Activated naive CD4-positive, alpha-beta T cell treated with anti-CD3 and anti-CD28 coated beads, Interleukin-2, amount 10 ng/mL, durations not matched to agents 7 days and 5 days (primary cell): Measurements from ENCODE around the gene MSL2.
A peak's percentile ranks its signal among the peaks of the same experiment; 100 is the strongest.
"Not testable (repeated sequence)": the region's sequence is repeated elsewhere in the genome, so short reads cannot be mapped to it uniquely, and the experiment has no call there.

Experiments
- CTCF ChIA-PET: fragments of 350-600 bp; sonication (Branson Sonifier 250); formaldehyde crosslinking; loops from one replicate; lab custom pipeline; 2021; ENCODE audit warnings: antibody characterized with exemption; lab: Charles Lee
- DNase-seq: peaks from one replicate; pipeline ENCODE4 v3.0.0-alpha.2; 2020
- H3K27ac Mint-ChIP-seq: one replicate; pipeline ENCODE4 v1.8.0; 2021; ENCODE audit warnings: mild to moderate bottlenecking, moderate library complexity, mixed read lengths
- H3K27me3 Mint-ChIP-seq: one replicate; pipeline ENCODE4 v1.8.0; 2021; ENCODE audit warnings: mild to moderate bottlenecking, mixed read lengths
- H3K36me3 Mint-ChIP-seq: one replicate; pipeline ENCODE4 v1.8.0; 2021; ENCODE audit warnings: mixed read lengths
- H3K4me1 Mint-ChIP-seq: one replicate; pipeline ENCODE4 v1.8.0; 2021; ENCODE audit warnings: mixed read lengths
- H3K4me3 Mint-ChIP-seq: one replicate; pipeline ENCODE4 v1.8.0; 2021; ENCODE audit warnings: mild to moderate bottlenecking, moderate library complexity, mixed read lengths
- H3K9me3 Mint-ChIP-seq: one replicate; pipeline ENCODE4 v1.8.0; 2021; ENCODE audit warnings: mixed read lengths

Gene MSL2, protein sequence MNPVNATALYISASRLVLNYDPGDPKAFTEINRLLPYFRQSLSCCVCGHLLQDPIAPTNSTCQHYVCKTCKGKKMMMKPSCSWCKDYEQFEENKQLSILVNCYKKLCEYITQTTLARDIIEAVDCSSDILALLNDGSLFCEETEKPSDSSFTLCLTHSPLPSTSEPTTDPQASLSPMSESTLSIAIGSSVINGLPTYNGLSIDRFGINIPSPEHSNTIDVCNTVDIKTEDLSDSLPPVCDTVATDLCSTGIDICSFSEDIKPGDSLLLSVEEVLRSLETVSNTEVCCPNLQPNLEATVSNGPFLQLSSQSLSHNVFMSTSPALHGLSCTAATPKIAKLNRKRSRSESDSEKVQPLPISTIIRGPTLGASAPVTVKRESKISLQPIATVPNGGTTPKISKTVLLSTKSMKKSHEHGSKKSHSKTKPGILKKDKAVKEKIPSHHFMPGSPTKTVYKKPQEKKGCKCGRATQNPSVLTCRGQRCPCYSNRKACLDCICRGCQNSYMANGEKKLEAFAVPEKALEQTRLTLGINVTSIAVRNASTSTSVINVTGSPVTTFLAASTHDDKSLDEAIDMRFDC

DNA sequence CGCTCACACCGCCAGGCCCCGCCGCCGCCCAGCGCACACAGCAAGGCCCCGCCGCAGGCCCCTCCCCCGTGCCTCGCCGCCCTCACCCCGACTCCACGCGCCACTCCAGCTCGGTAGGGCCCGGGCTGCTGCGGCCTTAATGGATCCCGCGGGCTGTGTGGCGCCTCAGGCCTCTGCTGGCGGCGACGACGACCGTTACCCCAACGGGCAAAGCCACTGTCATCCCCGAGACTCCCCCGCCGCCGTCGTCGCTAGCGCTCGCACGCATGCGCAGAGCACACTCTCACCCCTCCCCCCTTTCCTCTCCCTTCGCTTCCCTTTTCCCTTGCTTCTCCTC lies at the start of gene MSL2:
Gene MSL2 (minus strand): TSS at position 272 of the 337 bp plus-strand sequence. CDS start 1,222 bp downstream, outside the sequence.
- peaks cover 5% of the 10 kb centered on the region for H3K9me3 Mint-ChIP-seq
- peak within 1 kb of the TSS; percentile 96 for H3K27ac Mint-ChIP-seq
- peaks cover 31% of the 10 kb centered on the region for H3K4me1 Mint-ChIP-seq
- H3K36me3 Mint-ChIP-seq, result peaks cover 35% of the 10 kb centered on the region
- H3K27me3 Mint-ChIP-seq, result peaks cover 10% of the 10 kb centered on the region
- CTCF ChIA-PET, result interaction anchor here (2.1 kb wide), 1 partner anchor 557 kb away, joined by 12 read pairs; the partner anchor contains the start of gene STAG1
- peak within 1 kb of the TSS; percentile 99 for H3K4me3 Mint-ChIP-seq
- no peak for DNase-seq

DNA sequence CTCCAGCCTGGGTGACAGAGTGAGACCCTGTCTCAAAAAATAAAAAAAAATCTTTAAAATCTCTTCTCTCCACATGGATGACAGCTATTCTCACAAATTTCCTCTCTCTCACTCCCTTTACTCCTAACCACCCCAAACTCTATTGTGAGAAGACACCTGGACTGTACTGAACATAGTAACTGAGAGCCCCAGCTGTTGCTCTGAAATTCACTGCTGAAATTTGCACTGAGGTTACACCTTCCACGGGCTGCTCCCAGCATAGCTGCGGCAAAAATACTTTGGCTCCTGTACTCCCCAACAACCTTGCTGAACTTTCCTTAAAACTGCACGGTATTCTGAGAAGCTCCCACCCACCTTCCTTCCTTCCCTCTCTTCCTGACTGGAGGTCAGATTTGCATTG lies 49.6 kb upstream of the MSL2 start:
- peaks cover 12% of the 10 kb centered on the region for H3K27me3 Mint-ChIP-seq
- CTCF ChIA-PET, result interaction anchor here (0.8 to 0.9 kb wide), 2 partner anchors 48 to 768 kb away, joined by 3 read pairs; no protein-coding TSS in a partner anchor
- H3K36me3 Mint-ChIP-seq, result no peaks in the 10 kb centered on the region

DNA sequence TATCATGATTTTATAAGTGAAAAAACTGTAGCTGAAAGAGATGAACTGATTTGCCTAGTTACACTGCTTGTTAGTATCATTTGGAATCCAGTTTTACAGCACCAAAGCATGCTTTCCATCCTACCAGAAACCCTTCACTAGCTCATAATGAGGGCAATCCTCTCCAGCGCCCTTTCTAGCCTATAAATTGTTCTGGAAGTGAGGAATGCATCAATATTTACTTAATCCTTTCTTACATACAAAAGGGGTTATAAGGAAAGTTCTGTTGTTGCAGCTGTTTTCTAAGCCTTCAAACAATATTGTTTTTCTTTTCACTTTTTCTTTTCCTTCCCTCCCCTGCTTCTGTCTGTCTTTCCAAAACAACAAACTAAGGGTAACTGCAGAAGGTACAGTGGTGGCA lies 43.0 kb upstream of the MSL2 start:
- no peak for DNase-seq

More for the DNA sequence above, 49.6 kb upstream of the MSL2 start:
- Mint-ChIP-seq H3K9me3 (no peaks in the 10 kb centered on the region), H3K4me3 (no peak overlapping the region), H3K27ac (no peak overlapping the region), H3K4me1 (peaks cover 9% of the 10 kb centered on the region)
- no peak for DNase-seq

DNA sequence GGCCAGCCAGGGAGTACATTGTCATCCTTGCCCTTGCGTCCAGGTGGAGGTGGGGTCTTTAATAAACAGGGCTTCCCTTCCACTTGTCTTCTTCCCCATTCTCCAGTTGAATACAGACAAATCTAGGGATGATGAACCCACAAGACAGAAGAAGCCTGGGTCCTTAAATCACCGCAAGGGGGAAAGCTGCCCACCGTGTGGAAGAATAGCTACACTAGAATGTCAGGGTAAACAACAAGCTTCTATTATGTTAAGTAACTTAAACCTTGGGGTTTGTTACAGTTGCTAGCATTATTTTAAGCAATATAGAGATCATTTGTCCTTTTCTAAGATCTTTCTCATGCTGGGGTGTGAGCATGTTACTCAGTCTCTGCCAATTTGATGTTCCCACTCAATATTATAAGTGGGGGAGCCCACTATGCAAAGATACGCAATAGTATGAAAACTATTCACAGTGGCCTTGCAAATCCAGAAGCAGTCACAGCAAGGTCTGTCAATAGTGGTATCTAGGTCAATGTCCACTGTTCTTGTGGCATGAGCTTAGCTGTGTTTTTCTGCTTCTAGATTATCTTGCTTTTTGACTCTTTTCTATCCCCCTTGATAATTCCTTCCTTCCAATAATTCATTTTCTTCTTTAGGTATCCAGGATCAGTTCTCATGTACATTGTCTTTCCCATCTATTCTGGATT lies 42.0 kb upstream of the MSL2 start:
- Mint-ChIP-seq H3K27ac (no peak overlapping the region), H3K27me3 (peaks cover 24% of the 10 kb centered on the region), H3K4me1 (no peaks in the 10 kb centered on the region), H3K4me3 (no peak overlapping the region), H3K36me3 (no peaks in the 10 kb centered on the region), H3K9me3 (no peaks in the 10 kb centered on the region)
- CTCF ChIA-PET, result no interaction called here
- no peak for DNase-seq

More for the DNA sequence above, 43.0 kb upstream of the MSL2 start:
- Mint-ChIP-seq H3K9me3 (no peaks in the 10 kb centered on the region), H3K4me1 (no peaks in the 10 kb centered on the region), H3K27ac (no peak overlapping the region), H3K4me3 (no peak overlapping the region), H3K27me3 (peaks cover 24% of the 10 kb centered on the region), H3K36me3 (no peaks in the 10 kb centered on the region)
- CTCF ChIA-PET, result no interaction called here

DNA sequence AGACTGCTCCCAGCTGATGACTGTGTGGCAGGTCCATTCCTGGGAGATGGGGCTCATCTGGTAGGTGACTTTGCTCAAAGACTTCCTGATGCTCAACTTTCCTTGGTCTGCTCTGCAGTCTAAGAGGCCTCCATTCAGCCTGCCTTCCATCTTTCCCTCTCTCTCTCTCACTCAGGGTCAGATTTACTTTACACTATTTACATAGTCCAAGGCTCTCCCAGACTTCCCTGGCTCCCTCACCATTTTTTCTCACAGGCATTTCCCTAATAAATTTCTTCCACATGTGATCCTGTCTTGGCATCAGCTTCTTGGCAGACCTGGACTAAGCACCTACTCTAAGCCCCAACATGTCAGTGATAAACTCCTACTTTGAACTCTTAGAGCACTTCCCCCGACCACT lies 41.0 kb upstream of the MSL2 start:
- H3K4me1 Mint-ChIP-seq, result no peaks in the 10 kb centered on the region

DNA sequence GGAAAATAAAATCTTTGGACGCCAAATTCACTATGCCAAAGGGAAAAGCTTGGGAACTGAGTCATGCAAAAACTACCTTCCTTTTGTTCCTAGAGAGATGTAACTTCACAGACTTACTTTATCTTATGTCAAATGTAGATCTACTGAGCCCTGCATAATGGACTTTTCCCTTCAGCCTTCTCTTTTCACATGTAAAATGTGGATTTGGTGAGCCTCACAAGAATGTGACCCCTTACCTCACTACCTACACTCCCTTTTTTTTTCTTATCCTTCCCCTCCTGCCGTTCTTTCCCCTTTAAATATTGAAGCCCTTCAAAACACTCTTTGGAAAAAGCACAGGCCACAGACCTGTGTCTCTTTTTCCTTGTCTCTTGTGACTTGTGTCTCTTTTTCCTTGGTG lies 40.0 kb upstream of the MSL2 start:
- no peaks in the 10 kb centered on the region for H3K9me3 Mint-ChIP-seq
- H3K27ac Mint-ChIP-seq, result no peak overlapping the region
- CTCF ChIA-PET, result no interaction called here
- no peaks in the 10 kb centered on the region for H3K36me3 Mint-ChIP-seq
- no peak for DNase-seq
- H3K4me1 Mint-ChIP-seq, result no peaks in the 10 kb centered on the region
- peaks cover 19% of the 10 kb centered on the region for H3K27me3 Mint-ChIP-seq
- no peak overlapping the region for H3K4me3 Mint-ChIP-seq

More for the DNA sequence above, 41.0 kb upstream of the MSL2 start:
- Mint-ChIP-seq H3K9me3 (no peaks in the 10 kb centered on the region), H3K4me3 (no peak overlapping the region), H3K36me3 (no peaks in the 10 kb centered on the region), H3K27ac (no peak overlapping the region), H3K27me3 (peaks cover 19% of the 10 kb centered on the region)
- no peak for DNase-seq
- CTCF ChIA-PET, result no interaction called here

DNA sequence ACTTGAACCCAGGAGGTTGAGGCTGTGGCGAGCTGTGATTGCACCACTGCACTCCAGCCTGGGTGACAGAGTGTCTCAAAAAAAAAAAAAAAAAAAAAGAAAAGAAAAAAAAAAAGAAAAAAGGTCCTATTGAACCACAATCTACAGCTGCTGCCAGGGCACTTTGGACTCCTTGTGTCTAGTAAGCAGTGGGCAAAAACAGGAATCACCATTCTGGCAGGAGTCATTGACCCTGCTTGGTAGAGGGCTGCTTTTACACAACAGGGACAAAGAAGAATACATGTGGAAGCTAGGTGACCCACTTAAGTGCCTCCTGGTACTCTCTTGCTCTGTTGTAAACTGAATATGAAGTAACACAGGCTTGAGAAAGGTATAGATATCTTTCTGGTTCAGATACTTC lies 39.4 kb upstream of the MSL2 start:
- CTCF ChIA-PET, result no interaction called here

DNA sequence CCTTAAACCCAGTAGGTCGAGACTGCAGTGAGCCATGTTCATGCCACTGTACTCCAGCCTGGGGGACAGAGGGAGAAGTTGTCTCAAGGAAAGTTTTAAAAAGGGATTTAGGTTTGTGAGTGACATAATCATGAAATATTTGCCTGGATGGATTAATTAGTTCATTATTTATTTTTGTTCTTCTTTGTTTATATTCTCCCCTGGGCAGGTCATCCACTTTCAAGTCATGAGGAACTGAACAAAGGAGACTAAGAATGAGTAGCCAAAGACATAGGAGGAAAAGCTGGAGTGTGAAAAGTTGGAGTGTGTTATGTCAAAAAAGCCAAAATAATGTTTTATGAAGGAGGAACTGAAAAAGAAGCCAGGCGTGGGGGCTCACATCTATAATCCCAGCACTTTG lies 36.3 kb upstream of the MSL2 start:
- no peak for DNase-seq
- H3K4me1 Mint-ChIP-seq, result no peaks in the 10 kb centered on the region
- peaks cover 7% of the 10 kb centered on the region for H3K27me3 Mint-ChIP-seq
- no peak overlapping the region for H3K27ac Mint-ChIP-seq
- no peak overlapping the region for H3K4me3 Mint-ChIP-seq
- H3K36me3 Mint-ChIP-seq, result no peaks in the 10 kb centered on the region
- CTCF ChIA-PET, result no interaction called here
- H3K9me3 Mint-ChIP-seq, result no peaks in the 10 kb centered on the region

More for the DNA sequence above, 39.4 kb upstream of the MSL2 start:
- no peak for DNase-seq
- no peak overlapping the region for H3K27ac Mint-ChIP-seq
- no peaks in the 10 kb centered on the region for H3K4me1 Mint-ChIP-seq
- no peak overlapping the region for H3K4me3 Mint-ChIP-seq
- no peaks in the 10 kb centered on the region for H3K36me3 Mint-ChIP-seq
- peaks cover 14% of the 10 kb centered on the region for H3K27me3 Mint-ChIP-seq
- no peaks in the 10 kb centered on the region for H3K9me3 Mint-ChIP-seq

DNA sequence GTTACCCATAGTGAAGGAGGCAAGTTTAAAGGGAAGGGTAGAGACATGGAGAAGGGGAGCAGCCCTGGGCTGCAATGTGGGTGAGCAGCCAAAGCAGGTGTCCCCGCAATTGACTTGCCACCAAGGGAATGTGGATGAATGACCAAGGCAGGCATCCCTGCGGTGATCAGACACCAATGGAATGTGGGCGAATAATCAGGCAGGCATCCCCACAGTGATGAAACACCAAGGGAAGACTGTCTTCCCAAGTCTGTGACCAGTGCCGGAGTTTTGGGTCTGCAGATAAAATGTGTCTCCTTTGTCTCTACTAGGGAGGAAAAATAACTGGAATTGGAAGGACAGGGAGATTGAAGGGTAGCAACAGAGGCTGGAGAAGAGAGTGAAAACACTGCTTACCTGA lies 26.6 kb upstream of the MSL2 start:
- DNase-seq, CTCF ChIA-PET, H3K36me3 Mint-ChIP-seq: not testable (repeated sequence)

DNA sequence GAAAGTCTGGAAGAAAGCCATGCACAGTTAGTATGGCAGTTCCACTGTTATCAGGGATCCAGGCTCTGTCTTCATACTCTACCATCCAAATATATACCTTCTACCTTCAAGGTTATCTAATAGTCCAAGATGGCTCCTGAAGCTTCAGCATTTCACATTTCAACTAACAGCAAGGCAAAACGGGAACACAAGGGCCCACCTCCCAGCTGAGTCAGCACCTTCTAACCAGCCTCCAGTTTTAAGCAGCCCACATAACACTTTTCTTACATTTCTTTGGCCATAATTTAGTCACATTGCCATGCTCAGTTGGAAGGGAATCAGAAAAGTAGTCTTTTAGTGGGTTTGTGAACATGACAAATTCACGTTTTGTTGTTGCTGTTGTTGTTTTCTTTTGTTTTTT lies 15.4 kb upstream of the MSL2 start:
- no peak for DNase-seq
- H3K4me1 Mint-ChIP-seq, result no peaks in the 10 kb centered on the region
- CTCF ChIA-PET, result no interaction called here
- H3K27me3 Mint-ChIP-seq, result peaks cover 46% of the 10 kb centered on the region
- no peaks in the 10 kb centered on the region for H3K9me3 Mint-ChIP-seq
- no peaks in the 10 kb centered on the region for H3K36me3 Mint-ChIP-seq
- H3K27ac Mint-ChIP-seq, result no peak overlapping the region
- H3K4me3 Mint-ChIP-seq, result no peak overlapping the region

More for the DNA sequence above, 26.6 kb upstream of the MSL2 start:
- not testable (repeated sequence) for H3K4me3 Mint-ChIP-seq, H3K27ac Mint-ChIP-seq, H3K4me1 Mint-ChIP-seq, H3K9me3 Mint-ChIP-seq, H3K27me3 Mint-ChIP-seq

DNA sequence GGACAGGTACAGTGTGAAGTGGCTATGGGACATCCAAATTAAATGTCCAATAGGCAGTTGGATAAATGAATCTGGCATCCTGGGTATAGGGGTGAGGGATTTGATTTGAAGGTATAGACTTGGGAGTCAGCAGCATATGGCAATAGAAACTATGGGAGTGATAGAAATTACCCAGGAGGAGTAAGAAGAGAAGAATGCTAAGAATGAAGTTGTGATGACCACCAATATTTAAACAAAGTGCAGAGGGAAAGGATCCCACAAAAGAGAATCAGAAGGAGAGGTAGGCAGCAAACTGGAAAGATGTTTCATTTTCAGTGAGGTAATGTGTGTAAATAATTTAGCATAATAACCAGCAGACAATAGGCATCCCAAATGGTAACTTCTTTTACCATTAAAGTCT lies 13.8 kb upstream of the MSL2 start:
- H3K27me3 Mint-ChIP-seq, result peaks cover 51% of the 10 kb centered on the region
- no peak overlapping the region for H3K4me3 Mint-ChIP-seq
- H3K4me1 Mint-ChIP-seq, result no peaks in the 10 kb centered on the region
- CTCF ChIA-PET, result no interaction called here
- no peak for DNase-seq
- H3K27ac Mint-ChIP-seq, result no peak overlapping the region
- no peaks in the 10 kb centered on the region for H3K9me3 Mint-ChIP-seq
- H3K36me3 Mint-ChIP-seq, result no peaks in the 10 kb centered on the region

DNA sequence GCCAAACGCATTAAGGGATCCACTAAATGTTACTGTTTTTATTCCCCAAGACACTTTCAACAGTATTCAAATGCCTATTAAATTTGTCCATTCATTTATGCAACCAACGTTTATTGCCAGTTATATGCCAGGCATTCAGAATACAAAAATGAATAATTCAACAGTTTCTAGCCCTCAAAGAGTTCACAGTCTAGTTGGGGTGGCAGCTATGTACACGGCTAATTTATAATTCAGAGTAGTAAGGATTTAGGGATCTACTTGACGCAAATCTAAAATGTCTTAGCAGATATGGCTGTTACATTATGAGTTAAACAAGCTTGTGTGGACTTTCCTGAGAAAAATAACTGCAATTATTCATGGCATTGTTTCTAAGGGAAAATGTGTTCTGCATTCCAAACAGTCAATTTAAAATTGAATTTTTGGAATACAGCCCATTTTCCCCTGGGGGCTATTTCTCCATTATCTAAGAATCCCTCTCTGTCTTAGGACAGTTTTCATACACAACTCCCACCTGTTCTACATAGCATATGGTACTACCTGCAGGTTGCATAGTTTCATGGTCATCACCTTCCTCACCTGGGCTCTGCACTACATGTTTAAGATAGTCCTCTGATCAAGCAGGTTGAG lies 11.5 kb upstream of the MSL2 start:
- CTCF ChIA-PET, result no interaction called here
- Mint-ChIP-seq H3K27ac (no peak overlapping the region), H3K27me3 (peaks cover 46% of the 10 kb centered on the region)

DNA sequence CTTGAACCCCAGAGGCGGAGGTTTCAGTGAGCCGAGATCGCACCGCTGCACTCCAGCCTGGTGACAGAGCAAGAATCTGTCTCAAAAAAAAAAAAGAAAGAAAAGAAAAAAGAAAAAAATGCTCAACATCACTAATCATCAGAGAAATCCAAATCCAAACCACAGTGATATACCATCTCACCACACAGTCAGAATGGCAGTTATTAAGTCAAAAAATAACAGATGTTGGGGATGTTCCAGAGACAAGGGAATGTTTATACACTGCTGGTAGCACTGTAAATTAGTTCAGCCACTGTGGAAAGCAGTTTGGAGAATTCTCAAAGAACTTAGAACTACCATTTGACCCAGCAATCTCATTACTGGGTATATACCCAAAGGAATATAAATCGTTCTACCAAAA lies 3.1 kb upstream of the MSL2 start:
- H3K27me3 Mint-ChIP-seq, result peaks cover 18% of the 10 kb centered on the region
- H3K27ac Mint-ChIP-seq, CTCF ChIA-PET, DNase-seq, H3K4me3 Mint-ChIP-seq, H3K9me3 Mint-ChIP-seq: not testable (repeated sequence)
- peaks cover 12% of the 10 kb centered on the region for H3K36me3 Mint-ChIP-seq
- peaks cover 14% of the 10 kb centered on the region for H3K4me1 Mint-ChIP-seq

More for the DNA sequence above, 11.5 kb upstream of the MSL2 start:
- Mint-ChIP-seq H3K36me3 (no peaks in the 10 kb centered on the region), H3K9me3 (no peaks in the 10 kb centered on the region), H3K4me3 (no peak overlapping the region), H3K4me1 (no peaks in the 10 kb centered on the region)
- DNase-seq, result no peak

DNA sequence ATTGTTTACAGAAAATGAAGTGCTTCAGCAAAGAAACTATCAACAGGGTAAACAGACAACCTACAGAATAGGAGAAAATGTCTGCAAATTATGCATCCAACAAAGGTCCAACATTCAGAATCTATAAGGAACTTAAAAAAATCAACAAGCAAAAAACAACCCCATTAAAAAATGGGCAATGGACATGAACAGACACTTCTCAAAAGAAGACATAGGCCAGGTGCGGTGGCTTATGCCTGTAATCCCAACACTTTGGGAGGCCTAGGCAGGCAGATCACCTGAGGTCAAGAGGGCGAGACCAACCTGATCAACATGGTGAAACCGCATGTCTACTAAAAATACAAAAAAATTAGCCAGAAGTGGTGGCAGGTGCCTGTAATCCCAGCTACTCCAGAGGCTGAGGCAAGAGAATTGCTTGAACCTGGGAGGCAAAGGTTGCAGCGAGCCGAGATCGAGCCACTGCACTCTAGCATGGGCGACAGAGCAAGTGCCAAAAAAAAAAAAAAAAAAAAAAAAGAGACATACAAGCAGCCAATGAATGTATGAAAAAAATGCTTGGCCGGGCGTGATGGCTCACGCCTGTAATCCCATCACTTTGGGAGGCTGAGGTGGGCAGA lies 2.4 kb upstream of the MSL2 start:
- DNase-seq, H3K9me3 Mint-ChIP-seq, CTCF ChIA-PET, H3K4me3 Mint-ChIP-seq: not testable (repeated sequence)
- Mint-ChIP-seq H3K4me1 (peaks cover 14% of the 10 kb centered on the region), H3K27ac (peak overlapping the region; percentile 96), H3K36me3 (peaks cover 18% of the 10 kb centered on the region), H3K27me3 (peaks cover 18% of the 10 kb centered on the region)
